Activated CD8-positive, alpha-beta memory T cell treated with anti-CD3 and anti-CD28 coated beads for 24 hours (primary cell): ENCODE results near the gene TGIF2LX.
"Not testable (repeated sequence)": the region's sequence is repeated elsewhere in the genome, so short reads cannot be mapped to it uniquely, and the experiment has no call there.

ENCODE experiments used
- DNase-seq: peaks from one replicate; pipeline ENCODE4 v3.0.0-alpha.2; 2020

The TGIF2LX gene

GRCh38 chrX:89921665-89922064 is at the start of gene TGIF2LX:
Gene TGIF2LX (plus strand): TSS chrX:89921908. CDS start chrX:89922086, 178 bp downstream.
- DNase-seq, result not testable (repeated sequence)

DNA sequence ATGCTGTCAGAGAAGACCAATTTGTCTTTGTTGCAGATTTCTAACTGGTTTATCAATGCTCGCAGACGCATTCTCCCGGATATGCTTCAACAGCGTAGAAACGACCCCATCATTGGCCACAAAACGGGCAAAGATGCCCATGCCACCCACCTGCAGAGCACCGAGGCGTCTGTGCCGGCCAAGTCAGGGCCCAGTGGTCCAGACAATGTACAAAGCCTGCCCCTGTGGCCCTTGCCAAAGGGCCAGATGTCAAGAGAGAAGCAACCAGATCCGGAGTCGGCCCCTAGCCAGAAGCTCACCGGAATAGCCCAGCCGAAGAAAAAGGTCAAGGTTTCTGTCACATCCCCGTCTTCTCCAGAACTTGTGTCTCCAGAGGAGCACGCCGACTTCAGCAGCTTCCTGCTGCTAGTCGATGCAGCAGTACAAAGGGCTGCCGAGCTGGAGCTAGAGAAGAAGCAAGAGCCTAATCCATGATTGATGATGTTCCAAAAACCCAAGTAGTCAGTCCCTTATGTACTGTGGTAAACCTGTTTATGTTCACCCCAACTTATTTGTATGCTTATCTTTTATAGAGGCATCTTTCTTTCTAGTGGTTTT is 728 bp downstream of the TGIF2LX start:
- not testable (repeated sequence) for DNase-seq

DNA sequence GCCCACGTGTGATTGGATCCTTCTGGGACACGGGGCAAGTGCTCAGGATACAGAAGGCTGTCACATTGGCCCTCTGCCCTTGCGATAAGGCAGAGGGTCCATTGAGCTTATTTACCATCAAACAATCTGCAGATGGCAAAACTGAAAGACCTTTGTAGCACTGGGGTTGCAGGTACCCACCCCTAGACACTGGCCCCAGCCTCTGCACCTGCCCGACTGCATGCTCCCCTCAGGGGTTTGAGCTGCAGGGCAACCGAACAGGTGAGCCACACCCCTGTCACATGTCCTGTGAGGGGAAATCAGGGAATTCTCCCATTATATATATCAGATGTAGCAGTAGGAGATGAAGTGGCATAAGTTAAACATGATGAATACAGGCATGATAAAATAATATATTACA is 21.4 kb downstream of the TGIF2LX start:
- DNase-seq, result not testable (repeated sequence)

GRCh38 chrX:89965588-89965987 is 43.9 kb downstream of the TGIF2LX start:
- not testable (repeated sequence) for DNase-seq
